GM19455 (cell line): Measurements from ENCODE around the gene MYCBP.

Source experiments
- ATAC-seq: cut with Tn5 transposase; IDR thresholded peaks from one replicate; pipeline ENCODE4 v1.9.1; 2021; ENCODE audit not compliant: unreplicated experiment

Gene MYCBP

GRCh38 chr1:38826886-38827285, 46.3 kb downstream of the MYCBP start:
- ATAC-seq = no peak

GRCh38 chr1:38826262-38826661, 46.9 kb downstream of the MYCBP start:
- no peak for ATAC-seq

GRCh38 chr1:38820860-38821259, 52.3 kb downstream of the MYCBP start:
- no peak for ATAC-seq

GRCh38 chr1:38819516-38819915, 53.6 kb downstream of the MYCBP start:
- no peak for ATAC-seq

GRCh38 chr1:38819040-38819439, 54.1 kb downstream of the MYCBP start:
- ATAC-seq = no peak

GRCh38 chr1:38818175-38818976, 54.8 kb downstream of the MYCBP start:
- ATAC-seq = no peak

- ATAC-seq = no peak
Measured at GRCh38 chr1:38817267-38818174, 55.6 kb downstream of the MYCBP start.

- peak; percentile 85 for ATAC-seq
Measured at GRCh38 chr1:38815903-38816627, 57.1 kb downstream of the MYCBP start.

- ATAC-seq = no peak
Measured at GRCh38 chr1:38814984-38815464, 58.1 kb downstream of the MYCBP start.

GRCh38 chr1:38814444-38814983, 58.6 kb downstream of the MYCBP start:
- no peak for ATAC-seq

GRCh38 chr1:38812981-38813380, 60.2 kb downstream of the MYCBP start:
- no peak for ATAC-seq
